IMR-90 (cell line): ENCODE data around the gene DEAF1. TPM values are rescaled to one million over a fixed set of nuclear protein-coding genes. Genes with fewer than 3 reads are reported as not detected.

ENCODE experiments used
- ATAC-seq: fragments of 200-7000 bp; cut with Tn5 transposase; 2 replicates; pipeline ENCODE4 v1.9.1; 2020; ENCODE audit warnings: low read depth, mild to moderate bottlenecking, moderate library complexity
- BruUV-seq: library from RNA; stranded (reverse); fragments of 400-500 nt; replicated peaks from 2 replicates; lab custom pipeline; 2021; lab: Mats Ljungman, UMichigan
- CTCF ChIA-PET: fragments of 300-600 bp; formaldehyde crosslinking; extraction: SDS; loops from one replicate; lab custom pipeline; 2021; ENCODE audit warnings: antibody characterized with exemption; lab: Yijun Ruan, JAX
- POLR2A ChIA-PET: fragments of 300-600 bp; sonication (Branson Sonifier 250); formaldehyde crosslinking; loops from one replicate; lab custom pipeline; 2022; ENCODE audit warnings: antibody characterized with exemption; ENCODE audit not compliant: unreplicated experiment; lab: Charles Lee
- DNase-seq: peaks from one replicate; pipeline ENCODE4 v3.0.0; 2013
- H2AFZ ChIP-seq: replicated peaks from 2 replicates; pipeline ENCODE3; 2013; ENCODE audit warnings: low read length, mild to moderate bottlenecking; ENCODE audit not compliant: poor library complexity
- H2AK5ac ChIP-seq: 2 replicates; pipeline ENCODE4 v1.6.1; 2013; ENCODE audit warnings: low read depth, low read length, inconsistent platforms
- H2AK9ac ChIP-seq: replicated peaks from 2 replicates; pipeline ENCODE3; 2013; ENCODE audit warnings: mild to moderate bottlenecking, low read depth, low read length, moderate library complexity; ENCODE audit not compliant: poor library complexity
- H2BK120ac ChIP-seq: 2 replicates; pipeline ENCODE4 v1.6.1; 2013; ENCODE audit warnings: low read depth, low read length, inconsistent platforms
- H2BK15ac ChIP-seq: 3 replicates; pipeline ENCODE4 v1.6.1; 2013; ENCODE audit warnings: low read depth, low read length, inconsistent platforms
- H2BK20ac ChIP-seq: 2 replicates; pipeline ENCODE4 v1.6.1; 2013; ENCODE audit warnings: low read depth, mild to moderate bottlenecking, inconsistent platforms, low read length, moderate library complexity
- H2BK5ac ChIP-seq: 2 replicates; pipeline ENCODE4 v1.6.1; 2013; ENCODE audit warnings: mild to moderate bottlenecking, low read depth, low read length, inconsistent platforms; ENCODE audit not compliant: poor library complexity, severe bottlenecking
- H3K14ac ChIP-seq: replicated peaks from 2 replicates; pipeline ENCODE4 v1.6.1; 2013; ENCODE audit warnings: low read depth, low read length, inconsistent platforms
- H3K18ac ChIP-seq: 2 replicates; pipeline ENCODE4 v1.6.1; 2013; ENCODE audit warnings: low read depth, low read length, control low read depth
- H3K23ac ChIP-seq: 2 replicates; pipeline ENCODE4 v1.6.1; 2013; ENCODE audit warnings: low read depth, low read length, inconsistent platforms
- H3K27ac ChIP-seq: 2 replicates; pipeline ENCODE4 v1.5.1; 2013; ENCODE audit warnings: mild to moderate bottlenecking, control low read depth, low read length; ENCODE audit not compliant: insufficient read depth
- H3K27me3 ChIP-seq: 2 replicates; pipeline ENCODE4 v1.6.1; 2013; ENCODE audit warnings: low read length; ENCODE audit not compliant: control insufficient read depth, insufficient read depth
- H3K36me3 ChIP-seq: 2 replicates; pipeline ENCODE4 v1.6.1; 2013; ENCODE audit warnings: low read length, mixed read lengths; ENCODE audit not compliant: control insufficient read depth, insufficient read depth
- H3K4ac ChIP-seq: 2 replicates; pipeline ENCODE4 v1.6.1; 2013; ENCODE audit warnings: low read depth, low read length, inconsistent platforms
- H3K4me1 ChIP-seq: 2 replicates; pipeline ENCODE4 v1.6.1; 2013; ENCODE audit warnings: low read length, mixed read lengths; ENCODE audit not compliant: control insufficient read depth, insufficient read depth
- H3K4me2 ChIP-seq: 2 replicates; pipeline ENCODE4 v1.6.1; 2013; ENCODE audit warnings: low read depth, mild to moderate bottlenecking, control low read depth, low read length, moderate library complexity
- H3K4me3 ChIP-seq: 2 replicates; pipeline ENCODE4 v1.5.1; 2013; ENCODE audit warnings: low read depth, mild to moderate bottlenecking, control low read depth, low read length, moderate library complexity; ENCODE audit not compliant: insufficient read depth
- H3K56ac ChIP-seq: 2 replicates; pipeline ENCODE4 v1.6.1; 2013; ENCODE audit warnings: low read length, inconsistent platforms; ENCODE audit not compliant: insufficient read depth; ENCODE audit errors: extremely low read depth
- H3K79me1 ChIP-seq, 2 experiments: 2 replicates each; pipeline ENCODE4 v1.6.1; 2013; ENCODE audit warnings: low read length in 2 of 2, inconsistent platforms in 1 of 2, low read depth in 1 of 2
- H3K9ac ChIP-seq: 2 replicates; pipeline ENCODE4 v1.6.1; 2013; ENCODE audit warnings: low read depth, low read length, control low read depth
- H3K9me1 ChIP-seq: 2 replicates; pipeline ENCODE4 v1.6.1; 2013; ENCODE audit warnings: low read length, inconsistent platforms; ENCODE audit not compliant: insufficient read depth
- H3K9me3 ChIP-seq: 2 replicates; pipeline ENCODE4 v1.6.1; 2013; ENCODE audit warnings: low read length; ENCODE audit not compliant: control insufficient read depth, insufficient read depth
- H4K20me1 ChIP-seq: 2 replicates; pipeline ENCODE4 v1.6.1; 2013; ENCODE audit warnings: low read length, inconsistent platforms; ENCODE audit not compliant: insufficient read depth
- H4K5ac ChIP-seq: 2 replicates; pipeline ENCODE4 v1.6.1; 2013; ENCODE audit warnings: mild to moderate bottlenecking, low read depth, low read length, control low read depth
- H4K8ac ChIP-seq, 2 experiments: 2 replicates each; pipeline ENCODE4 v1.6.1; 2013; ENCODE audit warnings: low read depth in 2 of 2, low read length in 2 of 2, control low read depth in 1 of 2, inconsistent platforms in 1 of 2
- H4K91ac ChIP-seq: 2 replicates; pipeline ENCODE4 v1.6.1; 2013; ENCODE audit warnings: low read depth, low read length, inconsistent platforms; ENCODE audit not compliant: insufficient read depth
- CEBPB ChIP-seq: IDR thresholded peaks from 2 replicates; pipeline ENCODE4 v1.6.1; 2012; ENCODE audit warnings: low read depth, low read length, improper control_type of control experiment
- CTCF ChIP-seq: conservative IDR thresholded peaks from 2 replicates; pipeline ENCODE4 v1.5.1; 2012; ENCODE audit warnings: mild to moderate bottlenecking, low read depth, low read length, improper control_type of control experiment
- ELK1 ChIP-seq: fragments of 150-350 bp; IDR thresholded peaks from 2 replicates; pipeline ENCODE4 v1.6.1; 2016; ENCODE audit warnings: low read depth, mild to moderate bottlenecking, low read length, moderate library complexity, borderline replicate concordance
- FOS ChIP-seq: fragments of 150-350 bp; IDR thresholded peaks from 2 replicates; pipeline ENCODE4 v1.6.1; 2016; ENCODE audit warnings: low read depth, low read length
- MAFK ChIP-seq: IDR thresholded peaks from 2 replicates; pipeline ENCODE4 v1.6.1; 2012; ENCODE audit warnings: low read depth, low read length, improper control_type of control experiment
- MAZ ChIP-seq: IDR thresholded peaks from 2 replicates; pipeline ENCODE4 v1.6.1; 2012; ENCODE audit warnings: low read depth, mild to moderate bottlenecking, low read length, improper control_type of control experiment, moderate library complexity, borderline replicate concordance
- MXI1 ChIP-seq: IDR thresholded peaks from 2 replicates; pipeline ENCODE4 v1.6.1; 2012; ENCODE audit warnings: low read depth, mild to moderate bottlenecking, low read length, moderate library complexity, borderline replicate concordance
- NFE2L2 ChIP-seq: fragments of 150-350 bp; IDR thresholded peaks from 2 replicates; pipeline ENCODE4 v1.6.1; 2016; ENCODE audit warnings: low read depth, mild to moderate bottlenecking, low read length
- POLR2A ChIP-seq: IDR thresholded peaks from 2 replicates; pipeline ENCODE4 v1.6.1; 2012; ENCODE audit warnings: mild to moderate bottlenecking, low read depth, low read length
- RFX5 ChIP-seq: IDR thresholded peaks from 2 replicates; pipeline ENCODE4 v1.8.0; 2012; ENCODE audit warnings: low read depth, mild to moderate bottlenecking, low read length, moderate library complexity
- SMC3 ChIP-seq: fragments of 150-350 bp; IDR thresholded peaks from 2 replicates; pipeline ENCODE4 v1.6.1; 2016; ENCODE audit warnings: low read depth, mild to moderate bottlenecking, antibody characterized with exemption, low read length, moderate library complexity
- WGBS, 2 experiments: methylation state at CpG; one replicate each; pipeline versions ENCODE4 v1.1.5 to v1.1.7; 2013; ENCODE audit warnings: missing lambda C conversion rate in 2 of 2; ENCODE audit not compliant: insufficient read length in 1 of 2; ENCODE audit errors: extremely low coverage in 2 of 2; 5-methylcytosine and 5-hydroxymethylcytosine counted together
- dilution Hi-C: fragments of 300-500 bp; cut with HindIII; formaldehyde crosslinking; loops from one replicate; pipeline ENCODE4 v1.14.3; 2018; ENCODE audit warnings: low sequenced_read_pairs; ENCODE audit not compliant: unreplicated experiment
- in situ Hi-C: fragments of 300-500 bp; cut with MboI; formaldehyde crosslinking; loops from 3 replicates; pipeline ENCODE4 v1.14.3; 2019; ENCODE audit warnings: low sequenced_read_pairs, inconsistent platforms, mixed read lengths
- intact Hi-C: fragments of 100-400 bp; cut with micrococcal nuclease; formaldehyde crosslinking; loops from 2 replicates; pipeline ENCODE4 v1.10.0; 2022
- polyA plus RNA-seq, 3 experiments: library from polyadenylated mRNA; depleted of rRNA; stranded (reverse); fragments of >200 nt; gene quantifications; 2 replicates each; pipeline ENCODE4 v1.2.3, GENCODE V29; 2012; ENCODE audit warnings: low replicate concordance in 1 of 3
- total RNA-seq: library from RNA; depleted of rRNA; stranded (reverse); fragments of >200 nt; gene quantifications from 2 replicates; pipeline ENCODE4 v1.2.3, GENCODE V29; 2012

DEAF1 gene
- total and polyA plus RNA-seq, 2 of the 4 experiments (the other 2 are of a cell fraction) = 22.9 to 31.6 TPM

GRCh38 chr11:614623-615503, 80.2 kb downstream of the DEAF1 start:
- intact Hi-C loops = no loop called here
- WGBS, 2 experiments = 70% methylated on average over 50 of the region's 68 CpGs; no CpG with 5 or more reads in 1 of the 2 experiments
- H3K4ac ChIP-seq = peak overlapping the region; percentile 95
- H4K20me1 ChIP-seq = peaks cover 39% of the 10 kb centered on the region
- ChIA-PET CTCF (no interaction called here), POLR2A (no interaction called here)
- no peak overlapping the region for H2BK20ac ChIP-seq
- dilution Hi-C loops = no loop called here
- peak overlapping the region; percentile 96 for H3K4me2 ChIP-seq
- H2AK9ac ChIP-seq = peak overlapping the region; percentile 98
- H3K9ac ChIP-seq = peak overlapping the region; percentile 92
- peak overlapping the region; percentile 92 for H2AK5ac ChIP-seq
- peak overlapping the region; percentile 91 for H3K4me3 ChIP-seq
- peak overlapping the region; percentile 76; the same call in 1 of the 2 replicates for H3K14ac ChIP-seq
- peak overlapping the region; percentile 69 for H2BK5ac ChIP-seq
- peak overlapping the region; percentile 74; the same call in 1 of the 2 replicates for H4K91ac ChIP-seq
- peaks cover 2 to 39% of the 10 kb centered on the region in 2 experiments; a peak in 3 of 4 replicates for H3K79me1 ChIP-seq
- H3K23ac ChIP-seq = peak overlapping the region; percentile 41; the same call in 1 of the 2 replicates
- peak overlapping the region; percentile 56; the same call in 1 of the 2 replicates for H3K18ac ChIP-seq
- H2BK15ac ChIP-seq = no peak overlapping the region
- peak overlapping the region; percentile 43 to 61; a peak in 2 of 4 replicates for H4K8ac ChIP-seq
- H3K27me3 ChIP-seq = no peaks in the 10 kb centered on the region
- peak overlapping the region; percentile 96 for H3K27ac ChIP-seq
- H3K4me1 ChIP-seq = peaks cover 4% of the 10 kb centered on the region; the same call in 1 of the 2 replicates
- peak overlapping the region; percentile 75 for H4K5ac ChIP-seq
- no peaks in the 10 kb centered on the region for H3K9me3 ChIP-seq
- peaks cover 41% of the 10 kb centered on the region for H3K36me3 ChIP-seq
- peak overlapping the region; percentile 93 for H2AFZ ChIP-seq
- no peaks in the 10 kb centered on the region for H3K9me1 ChIP-seq
- no peak for DNase-seq
- in situ Hi-C loops = no loop called here
- BruUV-seq = no TSS peak
- no peak for TF ChIP-seq SMC3
- TF ChIP-seq POLR2A = no peak
- no peak for TF ChIP-seq NFE2L2
- TF ChIP-seq FOS = no peak
- TF ChIP-seq MAZ = no peak
- no peak for TF ChIP-seq ELK1
- no peak for TF ChIP-seq MXI1
- TF ChIP-seq RFX5 = no peak
- no peak for TF ChIP-seq CEBPB
- no peak for TF ChIP-seq MAFK
- TF ChIP-seq CTCF = no peak
- no peak overlapping the region for H2BK120ac ChIP-seq
- no peak for ATAC-seq
- H3K56ac ChIP-seq = no peak overlapping the region
